ENCODE results near the gene ASTN2.

ASTN2 gene

GRCh38 chr9:117290856-117291622 lies 123.8 kb downstream of the ASTN2 start:
- DNase-seq (ENCODE audit: low read depth) = no peak
- TF ChIP-seq CTCF (IDR thresholded peaks at IDR 0.05; ENCODE audit: low read depth, low read length) (no peak), POLR2A (IDR thresholded peaks at IDR 0.05; ENCODE audit: extremely low read depth, insufficient read length) (no peak), MYC (IDR thresholded peaks at IDR 0.05; ENCODE audit: low read depth, low read length) (no peak), MAX (IDR thresholded peaks at IDR 0.05; ENCODE audit: low read depth, low read length) (no peak)

GRCh38 chr9:117290306-117290840 lies 124.5 kb downstream of the ASTN2 start:
- no peak for DNase-seq (ENCODE audit: low read depth)
- no peak overlapping the region for H3K4me3 ChIP-seq (ENCODE audit: low read depth, low read length)
- TF ChIP-seq POLR2A (IDR thresholded peaks at IDR 0.05; ENCODE audit: extremely low read depth, insufficient read length) = no peak
- no peak for TF ChIP-seq MYC (IDR thresholded peaks at IDR 0.05; ENCODE audit: low read depth, low read length)
- no peak for TF ChIP-seq MAX (IDR thresholded peaks at IDR 0.05; ENCODE audit: low read depth, low read length)
- no peak for TF ChIP-seq CTCF (IDR thresholded peaks at IDR 0.05; ENCODE audit: low read depth, low read length)

More at GRCh38 chr9:117290856-117291622, 123.8 kb downstream of the ASTN2 start:
- H3K4me3 ChIP-seq (ENCODE audit: low read depth, low read length) = no peak overlapping the region

- DNase-seq (ENCODE audit: low read depth) = no peak
Measured at GRCh38 chr9:117286245-117286644, 128.6 kb downstream of the ASTN2 start.

GRCh38 chr9:117284414-117284813 lies 130.4 kb downstream of the ASTN2 start:
- no peak overlapping the region for H3K4me3 ChIP-seq (ENCODE audit: low read depth, low read length)
- no peak for DNase-seq (ENCODE audit: low read depth)
- TF ChIP-seq POLR2A (IDR thresholded peaks at IDR 0.05; ENCODE audit: extremely low read depth, insufficient read length) (no peak), MAX (IDR thresholded peaks at IDR 0.05; ENCODE audit: low read depth, low read length) (no peak), MYC (IDR thresholded peaks at IDR 0.05; ENCODE audit: low read depth, low read length) (no peak), CTCF (IDR thresholded peaks at IDR 0.05; ENCODE audit: low read depth, low read length) (no peak)

More at GRCh38 chr9:117286245-117286644, 128.6 kb downstream of the ASTN2 start:
- TF ChIP-seq MAX (IDR thresholded peaks at IDR 0.05; ENCODE audit: low read depth, low read length) (no peak), MYC (IDR thresholded peaks at IDR 0.05; ENCODE audit: low read depth, low read length) (no peak), POLR2A (IDR thresholded peaks at IDR 0.05; ENCODE audit: extremely low read depth, insufficient read length) (no peak), CTCF (IDR thresholded peaks at IDR 0.05; ENCODE audit: low read depth, low read length) (no peak)
- no peak overlapping the region for H3K4me3 ChIP-seq (ENCODE audit: low read depth, low read length)

- TF ChIP-seq CTCF (IDR thresholded peaks at IDR 0.05; ENCODE audit: low read depth, low read length) (no peak), MAX (IDR thresholded peaks at IDR 0.05; ENCODE audit: low read depth, low read length) (no peak), MYC (IDR thresholded peaks at IDR 0.05; ENCODE audit: low read depth, low read length) (no peak), POLR2A (IDR thresholded peaks at IDR 0.05; ENCODE audit: extremely low read depth, insufficient read length) (no peak)
- no peak overlapping the region for H3K4me3 ChIP-seq (ENCODE audit: low read depth, low read length)
- no peak for DNase-seq (ENCODE audit: low read depth)
Measured at GRCh38 chr9:117282541-117282940, 132.3 kb downstream of the ASTN2 start.
